Measurements from ENCODE around the gene GRIA3.

Gene GRIA3

DNA sequence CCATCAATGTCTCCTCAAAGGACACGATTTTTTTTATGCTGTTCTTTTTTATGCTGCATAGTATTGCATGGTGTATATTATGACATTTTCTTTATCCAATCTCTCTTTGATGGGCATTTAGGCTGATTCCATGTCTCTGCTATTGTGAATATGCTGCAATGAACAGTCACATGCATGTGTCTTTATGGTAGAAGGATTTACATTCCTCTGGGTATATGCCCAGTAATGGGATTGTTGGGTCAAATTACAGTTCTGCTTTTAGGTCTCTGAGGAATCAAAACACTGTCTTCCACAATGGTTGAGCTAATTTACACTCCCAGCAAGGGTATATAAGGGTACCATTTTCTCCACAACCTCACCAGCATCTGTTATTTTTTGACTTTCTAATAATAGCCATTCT is 113.9 kb downstream of the GRIA3 start:
- TF ChIP-seq, protein P1, sequence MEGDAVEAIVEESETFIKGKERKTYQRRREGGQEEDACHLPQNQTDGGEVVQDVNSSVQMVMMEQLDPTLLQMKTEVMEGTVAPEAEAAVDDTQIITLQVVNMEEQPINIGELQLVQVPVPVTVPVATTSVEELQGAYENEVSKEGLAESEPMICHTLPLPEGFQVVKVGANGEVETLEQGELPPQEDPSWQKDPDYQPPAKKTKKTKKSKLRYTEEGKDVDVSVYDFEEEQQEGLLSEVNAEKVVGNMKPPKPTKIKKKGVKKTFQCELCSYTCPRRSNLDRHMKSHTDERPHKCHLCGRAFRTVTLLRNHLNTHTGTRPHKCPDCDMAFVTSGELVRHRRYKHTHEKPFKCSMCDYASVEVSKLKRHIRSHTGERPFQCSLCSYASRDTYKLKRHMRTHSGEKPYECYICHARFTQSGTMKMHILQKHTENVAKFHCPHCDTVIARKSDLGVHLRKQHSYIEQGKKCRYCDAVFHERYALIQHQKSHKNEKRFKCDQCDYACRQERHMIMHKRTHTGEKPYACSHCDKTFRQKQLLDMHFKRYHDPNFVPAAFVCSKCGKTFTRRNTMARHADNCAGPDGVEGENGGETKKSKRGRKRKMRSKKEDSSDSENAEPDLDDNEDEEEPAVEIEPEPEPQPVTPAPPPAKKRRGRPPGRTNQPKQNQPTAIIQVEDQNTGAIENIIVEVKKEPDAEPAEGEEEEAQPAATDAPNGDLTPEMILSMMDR (conservative IDR thresholded peaks at IDR 0.05), result no peak
- TF ChIP-seq ZFX (IDR thresholded peaks at IDR 0.05), result no peak

DNA sequence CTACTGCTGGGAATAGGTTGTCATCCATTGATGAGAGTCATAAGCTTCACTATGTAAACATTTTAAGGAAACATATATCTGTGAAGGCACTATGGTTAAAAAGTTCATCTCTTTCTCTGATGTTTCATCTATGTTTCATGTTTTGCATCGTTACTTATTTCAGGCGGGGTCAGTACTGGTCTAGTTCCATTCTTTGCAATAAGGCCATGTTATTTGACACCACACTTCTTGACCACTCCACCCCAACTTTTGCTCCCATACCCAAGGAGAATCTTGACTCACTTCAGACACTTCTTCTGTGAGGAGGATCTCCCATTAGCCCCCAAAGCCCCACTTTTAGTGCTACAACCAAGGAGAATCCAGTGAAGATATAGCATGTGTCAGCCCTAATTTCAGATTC is 119.4 kb downstream of the GRIA3 start:
- no peak for TF ChIP-seq ZFX (IDR thresholded peaks at IDR 0.05)
- TF ChIP-seq, protein P1 (conservative IDR thresholded peaks at IDR 0.05), result no peak

More for the DNA sequence above, 113.9 kb downstream of the GRIA3 start:
- H3K27ac ChIP-seq, result no peak overlapping the region

DNA sequence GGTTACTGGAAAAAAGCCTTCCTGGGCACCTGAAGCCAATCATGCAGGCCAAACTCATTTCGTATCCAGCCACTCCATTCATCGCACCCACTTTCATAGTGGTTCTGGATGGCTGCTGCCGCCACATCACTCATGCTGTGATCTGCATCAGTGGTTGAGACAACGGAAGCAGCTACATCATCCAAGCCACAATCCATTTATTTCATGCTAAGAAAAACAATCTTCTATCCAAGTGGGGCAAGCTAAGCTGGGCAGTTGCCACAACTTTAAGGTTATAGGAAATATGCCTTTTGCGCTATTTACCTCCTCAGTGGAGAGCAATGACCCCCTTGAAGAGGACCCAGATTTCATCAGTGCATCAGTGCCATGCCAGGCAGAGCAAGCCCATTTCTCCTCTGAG is 124.6 kb downstream of the GRIA3 start:
- H3K27ac ChIP-seq, result peak overlapping the region; percentile 97
- no peak for TF ChIP-seq ZFX (IDR thresholded peaks at IDR 0.05)
- TF ChIP-seq, protein P1 (conservative IDR thresholded peaks at IDR 0.05), result no peak

More for the DNA sequence above, 119.4 kb downstream of the GRIA3 start:
- no peak overlapping the region for H3K27ac ChIP-seq

- TF ChIP-seq ZFX (IDR thresholded peaks at IDR 0.05), result no peak
- TF ChIP-seq, protein P1 (conservative IDR thresholded peaks at IDR 0.05), result no peak
- peak overlapping the region; percentile 97 for H3K27ac ChIP-seq
These were observed 126.0 kb downstream of the GRIA3 start for GRCh38 chrX:123310112-123310511.

DNA sequence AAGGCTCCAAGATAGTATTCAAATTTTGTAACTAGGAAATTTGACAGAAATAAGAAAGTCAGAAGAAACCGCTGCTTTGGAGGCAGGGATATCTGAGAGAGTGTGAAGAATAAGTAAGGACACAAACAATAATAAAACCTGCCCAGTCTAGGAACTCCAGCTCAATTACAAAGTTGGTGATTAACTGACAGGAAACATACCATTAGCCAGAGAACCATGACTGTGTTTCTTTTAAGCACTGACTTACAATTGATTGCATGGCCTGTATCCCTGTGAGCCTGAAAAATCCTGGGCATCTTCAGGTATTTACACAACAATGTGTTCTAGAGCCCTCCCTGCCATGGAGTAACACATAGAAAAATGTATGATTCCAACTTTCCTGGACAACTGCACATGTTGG is 127.4 kb downstream of the GRIA3 start:
- no peak overlapping the region for H3K27ac ChIP-seq
- no peak for TF ChIP-seq ZFX (IDR thresholded peaks at IDR 0.05)
- TF ChIP-seq, protein P1 (conservative IDR thresholded peaks at IDR 0.05), result no peak

DNA sequence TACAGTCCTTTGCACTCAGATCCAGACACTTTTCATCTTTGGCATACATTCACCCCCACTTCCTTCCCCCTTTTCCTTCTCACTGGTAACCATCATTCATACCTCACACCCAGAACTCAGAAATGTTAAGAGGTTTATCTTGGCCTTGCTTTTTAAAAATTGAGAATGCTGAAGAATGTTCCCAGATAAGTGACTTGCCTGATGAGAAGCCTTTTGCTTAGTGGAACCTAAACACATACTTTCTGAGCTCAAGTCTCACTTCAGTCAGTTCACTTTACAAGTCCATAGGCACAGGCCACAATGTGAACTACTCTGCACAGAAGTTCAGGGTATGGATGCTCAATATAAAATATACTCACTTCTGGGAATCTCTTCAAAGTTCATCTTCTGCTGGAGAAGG is 129.4 kb downstream of the GRIA3 start:
- TF ChIP-seq ZFX (IDR thresholded peaks at IDR 0.05), result no peak
- TF ChIP-seq, protein P1 (conservative IDR thresholded peaks at IDR 0.05), result no peak

GRCh38 chrX:123320622-123321021 is 136.5 kb downstream of the GRIA3 start:
- TF ChIP-seq, protein P1 (conservative IDR thresholded peaks at IDR 0.05), result no peak
- TF ChIP-seq ZFX (IDR thresholded peaks at IDR 0.05), result no peak

More for the DNA sequence above, 129.4 kb downstream of the GRIA3 start:
- no peak overlapping the region for H3K27ac ChIP-seq

More at GRCh38 chrX:123320622-123321021, 136.5 kb downstream of the GRIA3 start:
- no peak overlapping the region for H3K27ac ChIP-seq
